ENCODE results near the gene XXYLT1. TPM values are rescaled to one million over a fixed set of nuclear protein-coding genes. Genes with fewer than 3 reads are reported as not detected.

Gene XXYLT1
- total RNA-seq, 1 donor from 2014 or later, result 14.9 TPM

DNA sequence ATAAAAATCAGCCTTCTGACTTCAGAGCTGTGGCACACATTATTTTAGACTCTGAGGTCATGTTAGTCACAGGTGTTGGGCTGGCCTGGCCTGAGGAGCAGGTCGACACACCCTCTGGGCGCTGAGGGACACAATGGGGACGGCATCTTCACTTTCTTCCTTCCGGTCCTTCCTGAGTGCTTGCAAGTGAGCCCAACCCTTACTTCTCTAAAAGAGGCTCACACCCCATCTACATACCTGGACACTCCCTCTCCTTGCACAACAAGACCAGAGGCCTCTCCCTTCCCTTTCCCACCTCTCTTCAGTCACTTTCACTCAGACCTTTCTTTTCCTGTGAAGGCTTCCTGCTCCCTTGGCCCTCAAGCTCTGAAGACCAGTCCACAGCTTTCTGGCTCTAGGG lies 85.4 kb downstream of the XXYLT1 start:
- H3K27ac Mint-ChIP-seq, result no peak overlapping the region
- no peak for DNase-seq (ENCODE audit: low spot score)
- no peaks in the 10 kb centered on the region for H3K27me3 Mint-ChIP-seq (ENCODE audit: insufficient read depth)
- H3K4me3 Mint-ChIP-seq, result no peak overlapping the region
- H3K4me1 Mint-ChIP-seq (ENCODE audit: low read depth), result peaks cover 40% of the 10 kb centered on the region
- H3K36me3 Mint-ChIP-seq (ENCODE audit: low read depth), result no peaks in the 10 kb centered on the region
- H3K9me3 Mint-ChIP-seq, result no peaks in the 10 kb centered on the region
- intact Hi-C loops (cut with micrococcal nuclease), result no loop called here

DNA sequence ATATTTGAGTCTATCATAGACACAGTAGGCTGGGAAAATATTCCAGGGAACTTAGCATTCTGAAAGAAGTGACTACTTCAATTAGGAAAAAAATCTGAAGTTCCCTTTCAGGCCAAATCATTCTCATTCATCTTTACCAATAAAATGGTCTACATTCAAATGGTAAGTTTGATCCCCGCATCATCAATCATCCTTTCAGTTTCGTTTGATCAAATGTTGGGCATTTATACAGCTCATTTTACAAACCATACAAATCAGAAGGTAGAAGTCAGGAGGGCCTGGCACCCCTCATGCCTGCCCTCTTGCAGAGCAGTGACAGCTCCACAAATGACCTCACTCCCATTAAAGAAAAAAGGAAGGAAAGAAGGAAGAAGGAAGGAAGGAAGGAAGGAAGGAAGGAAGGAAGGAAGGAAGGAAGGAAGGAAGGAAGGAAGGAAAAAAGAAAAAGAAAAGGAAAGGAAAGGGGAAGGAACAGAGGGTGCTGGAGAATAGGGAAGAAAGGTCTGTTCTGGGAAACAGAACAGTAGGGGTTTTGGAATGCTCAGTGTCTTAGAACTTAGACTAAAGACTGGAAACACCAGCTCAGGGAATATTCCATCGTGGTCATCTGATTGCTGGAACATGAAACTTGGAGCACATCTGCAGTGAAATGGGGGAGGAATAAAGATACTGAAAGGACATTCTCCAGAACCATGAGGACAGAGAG lies 86.1 kb downstream of the XXYLT1 start:
- H3K4me1 Mint-ChIP-seq (ENCODE audit: low read depth), result peaks cover 40% of the 10 kb centered on the region
- no peaks in the 10 kb centered on the region for H3K27me3 Mint-ChIP-seq (ENCODE audit: insufficient read depth)
- H3K36me3 Mint-ChIP-seq (ENCODE audit: low read depth), result no peaks in the 10 kb centered on the region
- H3K9me3 Mint-ChIP-seq, result no peaks in the 10 kb centered on the region
- H3K27ac Mint-ChIP-seq, result peak overlapping the region; percentile 1
- intact Hi-C loops (cut with micrococcal nuclease), result no loop called here
- DNase-seq (ENCODE audit: low spot score), result no peak
- no peak overlapping the region for H3K4me3 Mint-ChIP-seq

DNA sequence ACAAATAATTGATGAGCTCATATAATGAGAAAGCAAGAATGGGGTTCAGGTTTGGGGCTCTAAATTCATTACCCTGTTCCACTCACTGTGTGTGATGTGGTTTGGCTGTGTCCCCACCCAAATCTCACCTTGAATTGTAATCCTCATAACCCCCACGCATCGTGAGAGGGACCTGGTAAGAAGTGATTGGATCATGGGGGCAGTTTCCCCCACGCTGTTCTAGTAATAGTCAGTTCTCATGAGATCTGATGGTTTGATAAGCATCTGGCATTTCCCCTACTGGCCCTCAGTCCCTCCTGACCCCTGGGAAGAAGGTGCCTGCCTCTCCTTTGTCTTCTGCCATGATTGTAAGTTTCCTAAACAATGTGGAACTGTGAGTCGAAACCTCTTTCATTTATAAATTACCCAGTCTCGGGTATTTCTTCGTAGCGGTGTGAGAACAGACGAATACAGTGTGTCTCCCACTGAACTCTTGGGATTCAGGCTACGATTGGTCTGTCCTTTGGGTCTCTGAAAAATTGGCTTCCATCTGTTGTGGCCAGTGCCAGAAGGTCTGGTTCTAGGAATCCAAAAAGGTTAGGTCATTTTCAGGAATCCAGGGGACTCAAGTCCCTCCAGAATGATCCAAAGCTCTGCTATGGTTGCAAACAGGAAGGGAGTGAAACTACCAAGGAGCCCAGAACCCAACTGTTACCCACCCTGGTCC lies 87.7 kb downstream of the XXYLT1 start:
- Mint-ChIP-seq H3K4me3 (no peak overlapping the region), H3K27ac (no peak overlapping the region), H3K27me3 (ENCODE audit: insufficient read depth) (no peaks in the 10 kb centered on the region), H3K4me1 (ENCODE audit: low read depth) (peaks cover 41% of the 10 kb centered on the region), H3K36me3 (ENCODE audit: low read depth) (no peaks in the 10 kb centered on the region), H3K9me3 (no peaks in the 10 kb centered on the region)
- no peak for DNase-seq (ENCODE audit: low spot score)
- intact Hi-C loops (cut with micrococcal nuclease), result no loop called here

DNA sequence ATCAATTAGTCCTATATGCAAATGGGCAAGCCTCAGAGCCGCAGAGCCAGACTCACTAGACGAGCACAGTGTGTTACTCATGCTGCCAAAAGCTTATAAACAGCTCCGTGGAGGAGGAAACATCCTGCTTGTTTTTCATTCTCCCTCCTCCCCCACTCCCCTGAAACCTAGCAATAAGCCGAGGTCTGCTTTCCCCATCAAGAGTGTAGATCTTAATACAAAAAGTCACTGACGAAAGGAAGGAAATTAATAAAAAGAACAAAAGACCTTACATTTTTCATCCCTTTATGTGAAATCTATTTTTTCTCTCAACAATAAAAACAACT lies 88.5 kb downstream of the XXYLT1 start:
- peaks cover 45% of the 10 kb centered on the region for H3K4me1 Mint-ChIP-seq (ENCODE audit: low read depth)
- H3K9me3 Mint-ChIP-seq, result no peaks in the 10 kb centered on the region
- no peaks in the 10 kb centered on the region for H3K27me3 Mint-ChIP-seq (ENCODE audit: insufficient read depth)
- no peak overlapping the region for H3K4me3 Mint-ChIP-seq
- H3K27ac Mint-ChIP-seq, result no peak overlapping the region
- H3K36me3 Mint-ChIP-seq (ENCODE audit: low read depth), result no peaks in the 10 kb centered on the region
- intact Hi-C loops (cut with micrococcal nuclease), result no loop called here
- no peak for DNase-seq (ENCODE audit: low spot score)

DNA sequence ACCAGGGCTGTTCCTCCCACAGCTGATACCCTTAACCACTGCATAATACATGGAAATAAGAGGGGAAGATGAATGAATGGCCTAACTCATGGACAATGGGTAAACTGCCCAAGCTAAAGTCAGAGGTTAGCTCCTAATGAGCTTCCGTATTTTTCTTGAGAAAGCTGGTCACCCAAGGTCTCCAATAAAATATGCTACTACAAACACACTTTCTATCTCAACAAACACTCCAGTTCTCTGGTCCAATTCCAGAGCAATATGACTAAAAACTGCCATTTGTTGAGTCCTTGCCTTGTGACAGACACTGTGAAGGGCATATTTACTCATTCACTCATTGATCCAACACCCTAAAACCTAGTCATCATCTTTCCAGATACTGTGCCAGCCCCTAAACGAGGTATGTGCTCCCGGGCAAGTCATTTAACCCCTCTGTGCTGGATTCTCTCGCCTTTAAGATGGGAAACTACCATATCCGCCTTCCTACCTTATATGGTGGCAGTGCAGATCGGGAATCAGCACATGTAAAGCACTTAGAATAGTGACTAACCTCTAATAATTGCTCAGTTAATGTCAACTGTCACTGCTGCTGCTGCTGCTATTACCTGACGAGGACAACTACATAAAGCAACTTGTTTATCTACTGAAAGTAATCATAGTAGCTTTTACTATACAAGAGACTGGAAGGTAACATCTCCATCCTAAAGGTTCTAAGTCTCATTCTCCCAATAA lies 89.1 kb downstream of the XXYLT1 start:
- no peaks in the 10 kb centered on the region for H3K36me3 Mint-ChIP-seq (ENCODE audit: low read depth)
- H3K4me3 Mint-ChIP-seq, result no peak overlapping the region
- H3K9me3 Mint-ChIP-seq, result no peaks in the 10 kb centered on the region
- no peak for DNase-seq (ENCODE audit: low spot score)
- peaks cover 45% of the 10 kb centered on the region for H3K4me1 Mint-ChIP-seq (ENCODE audit: low read depth)
- no peak overlapping the region for H3K27ac Mint-ChIP-seq
- H3K27me3 Mint-ChIP-seq (ENCODE audit: insufficient read depth), result no peaks in the 10 kb centered on the region
- intact Hi-C loops (cut with micrococcal nuclease), result no loop called here

DNA sequence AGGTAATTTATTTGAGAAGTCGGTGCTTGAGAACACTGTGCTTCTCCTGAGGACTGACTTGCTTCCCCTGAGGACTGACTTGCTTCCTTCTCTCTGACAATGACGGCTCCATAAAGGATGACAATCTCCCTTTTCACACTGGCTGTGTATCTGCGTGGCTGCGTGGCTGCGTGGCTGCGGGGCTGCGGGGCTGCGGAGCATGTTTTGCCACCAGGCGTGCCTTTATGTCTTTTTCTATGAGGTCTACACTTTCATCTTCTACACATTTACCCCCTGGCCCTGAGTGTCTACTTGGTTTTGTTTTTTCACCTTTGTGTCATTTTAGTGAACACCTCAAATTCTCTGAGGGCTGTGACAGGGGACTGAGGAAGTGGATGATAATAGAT lies 89.9 kb downstream of the XXYLT1 start:
- no peaks in the 10 kb centered on the region for H3K9me3 Mint-ChIP-seq
- no peaks in the 10 kb centered on the region for H3K36me3 Mint-ChIP-seq (ENCODE audit: low read depth)
- peaks cover 38% of the 10 kb centered on the region for H3K4me1 Mint-ChIP-seq (ENCODE audit: low read depth)
- DNase-seq (ENCODE audit: low spot score), result no peak
- no peaks in the 10 kb centered on the region for H3K27me3 Mint-ChIP-seq (ENCODE audit: insufficient read depth)
- no peak overlapping the region for H3K4me3 Mint-ChIP-seq
- no peak overlapping the region for H3K27ac Mint-ChIP-seq
- intact Hi-C loops (cut with micrococcal nuclease), result no loop called here

DNA sequence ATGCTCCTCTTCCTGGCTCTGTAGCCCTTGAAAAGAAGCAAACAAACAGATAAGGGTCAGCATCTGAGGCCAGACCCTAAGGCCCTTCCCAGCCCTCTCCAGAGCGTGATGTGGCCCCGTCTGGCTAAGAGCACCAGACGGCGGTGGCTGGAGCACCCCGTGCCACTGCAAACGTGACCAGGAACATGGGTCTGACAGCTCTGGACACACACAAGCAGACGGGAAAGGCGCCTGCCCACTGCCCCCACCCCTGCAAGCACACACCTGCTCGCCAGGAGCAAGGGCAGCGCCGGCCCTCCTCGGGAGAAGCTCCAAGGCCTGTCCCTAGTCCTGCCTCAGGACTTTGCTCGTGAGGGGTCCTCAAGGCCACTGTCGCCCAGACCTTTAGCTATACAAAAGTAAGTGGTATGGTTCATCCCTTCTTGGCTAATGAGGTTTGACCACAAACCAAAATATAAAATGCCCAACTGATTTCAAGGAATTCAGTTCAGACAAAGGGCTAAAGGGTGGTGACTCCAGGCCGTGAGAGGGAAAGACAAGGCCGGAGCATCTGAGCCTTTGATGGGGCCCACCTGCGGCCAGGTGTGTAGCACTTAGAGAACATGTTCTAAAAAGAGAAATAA lies 90.4 kb downstream of the XXYLT1 start:
- Mint-ChIP-seq H3K4me3 (no peak overlapping the region), H3K36me3 (ENCODE audit: low read depth) (no peaks in the 10 kb centered on the region), H3K9me3 (no peaks in the 10 kb centered on the region), H3K27ac (no peak overlapping the region), H3K27me3 (ENCODE audit: insufficient read depth) (no peaks in the 10 kb centered on the region), H3K4me1 (ENCODE audit: low read depth) (peaks cover 33% of the 10 kb centered on the region)
- DNase-seq (ENCODE audit: low spot score), result no peak
- intact Hi-C loops (cut with micrococcal nuclease), result no loop called here

DNA sequence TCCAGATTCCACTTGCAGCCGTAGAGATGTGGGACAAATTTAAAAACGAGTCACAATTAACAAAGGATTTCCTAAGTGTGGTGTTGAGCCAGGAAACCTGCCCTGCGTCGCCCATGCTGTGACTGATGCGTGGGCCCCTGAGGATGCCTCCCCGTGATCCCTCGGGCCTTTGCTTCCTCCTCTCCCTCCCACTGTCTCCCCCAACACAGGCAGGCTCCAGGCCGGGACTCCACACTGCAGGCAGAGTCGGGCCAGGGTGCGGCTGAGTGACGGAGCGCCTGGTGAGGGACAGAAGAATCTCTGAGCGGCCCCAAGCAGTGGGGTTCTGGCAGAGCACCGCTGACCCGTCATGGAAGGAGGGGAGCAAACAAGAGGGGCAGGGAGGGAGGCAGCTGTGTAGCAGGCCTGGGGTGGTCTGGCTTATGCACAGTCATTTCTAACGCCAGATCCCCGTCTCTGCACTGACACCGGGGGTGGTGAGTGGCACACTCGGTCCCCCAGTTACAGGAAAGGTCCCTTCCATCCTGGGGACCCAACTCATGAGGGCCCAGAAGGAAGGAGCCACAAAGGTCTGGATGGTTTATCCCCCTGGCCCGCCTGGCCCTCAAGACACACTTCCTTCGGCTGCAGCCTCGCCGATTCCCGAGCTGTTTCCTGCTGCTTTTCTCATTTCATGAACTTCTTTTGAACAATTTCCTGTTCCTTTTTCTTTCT lies 91.0 kb downstream of the XXYLT1 start:
- no peak overlapping the region for H3K27ac Mint-ChIP-seq
- intact Hi-C loops (cut with micrococcal nuclease), result no loop called here

DNA sequence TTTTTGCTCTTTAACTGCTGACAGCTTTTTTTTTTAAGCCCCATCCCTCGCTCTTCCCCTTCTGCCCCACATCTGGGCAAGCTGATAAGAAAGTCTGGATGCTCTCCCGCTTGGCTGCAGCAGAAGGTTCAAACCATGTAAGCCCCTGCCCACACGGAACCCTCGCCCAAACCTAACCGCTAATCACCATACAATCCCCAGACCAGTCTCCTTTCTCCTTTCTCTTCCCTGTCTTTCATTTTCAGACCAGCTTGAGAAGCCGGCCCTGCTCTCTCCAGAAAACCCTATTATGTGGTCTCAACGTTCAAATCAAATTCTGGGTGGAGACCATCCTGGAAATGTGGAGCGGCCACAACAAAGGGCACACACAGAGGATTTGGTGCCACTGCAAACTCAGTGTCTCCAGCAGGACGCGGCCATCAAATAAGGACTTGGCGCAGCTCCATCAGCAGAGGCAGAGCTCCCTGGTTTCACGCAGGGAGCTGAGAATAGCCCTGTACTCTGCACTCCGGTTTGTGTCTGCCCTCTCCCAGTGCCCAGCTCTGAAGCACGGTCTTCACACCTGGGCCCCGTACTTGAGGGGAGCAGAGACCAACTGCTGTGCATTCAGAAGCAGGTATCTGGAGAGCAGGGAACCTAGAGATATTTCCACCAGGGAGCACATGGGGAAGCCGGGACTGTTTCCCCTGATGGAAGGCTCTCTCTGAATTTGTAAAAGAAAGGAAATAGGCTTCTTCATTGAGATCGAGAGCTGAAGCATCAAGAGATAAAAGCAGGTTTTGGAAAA lies 92.6 kb downstream of the XXYLT1 start:
- no peak for DNase-seq (ENCODE audit: low spot score)
- H3K36me3 Mint-ChIP-seq (ENCODE audit: low read depth), result no peaks in the 10 kb centered on the region
- no peaks in the 10 kb centered on the region for H3K9me3 Mint-ChIP-seq
- intact Hi-C loops (cut with micrococcal nuclease), result no loop called here
- no peak overlapping the region for H3K4me3 Mint-ChIP-seq
- H3K27me3 Mint-ChIP-seq (ENCODE audit: insufficient read depth), result no peaks in the 10 kb centered on the region
- H3K4me1 Mint-ChIP-seq (ENCODE audit: low read depth), result peaks cover 21% of the 10 kb centered on the region
- no peak overlapping the region for H3K27ac Mint-ChIP-seq

More for the DNA sequence above, 91.0 kb downstream of the XXYLT1 start:
- Mint-ChIP-seq H3K4me3 (no peak overlapping the region), H3K4me1 (ENCODE audit: low read depth) (peaks cover 30% of the 10 kb centered on the region), H3K27me3 (ENCODE audit: insufficient read depth) (no peaks in the 10 kb centered on the region), H3K9me3 (no peaks in the 10 kb centered on the region), H3K36me3 (ENCODE audit: low read depth) (no peaks in the 10 kb centered on the region)
- DNase-seq (ENCODE audit: low spot score), result no peak

DNA sequence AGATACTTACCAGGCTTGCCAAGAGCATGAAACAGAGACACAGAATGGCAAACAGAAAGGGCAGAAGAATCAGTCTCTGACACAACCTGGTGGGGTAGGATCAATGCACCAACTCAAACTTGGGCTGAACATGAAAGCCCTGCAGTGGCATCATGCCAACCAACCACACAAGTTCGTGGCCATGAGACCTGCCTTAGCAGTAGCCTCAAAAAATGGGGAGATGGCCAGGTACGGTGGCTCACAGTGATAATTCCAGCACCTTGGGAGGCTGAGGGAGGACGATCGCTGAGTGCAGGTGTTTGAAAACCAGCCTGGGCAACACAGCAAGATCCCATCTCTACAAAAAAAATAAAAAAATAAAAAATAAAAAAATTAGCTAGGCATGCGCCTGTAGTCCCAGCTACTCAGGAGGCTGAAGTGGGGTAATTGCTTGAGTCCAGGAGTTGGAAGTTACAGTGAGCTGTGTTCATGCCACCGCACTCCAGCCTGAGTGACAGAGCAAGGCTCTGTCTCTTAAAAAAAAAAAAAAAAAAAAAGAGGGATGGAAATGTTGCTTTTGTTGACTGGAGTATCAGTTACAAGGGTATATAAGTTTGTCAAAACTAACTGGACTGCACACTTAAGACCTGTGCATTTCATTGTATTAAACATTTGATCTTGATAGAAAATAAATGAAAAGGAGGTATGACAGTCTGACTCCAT lies 93.4 kb downstream of the XXYLT1 start:
- H3K9me3 Mint-ChIP-seq, result no peaks in the 10 kb centered on the region
- H3K4me3 Mint-ChIP-seq, result no peak overlapping the region
- no peaks in the 10 kb centered on the region for H3K27me3 Mint-ChIP-seq (ENCODE audit: insufficient read depth)
- DNase-seq (ENCODE audit: low spot score), result no peak
- no peak overlapping the region for H3K27ac Mint-ChIP-seq
- peaks cover 16% of the 10 kb centered on the region for H3K4me1 Mint-ChIP-seq (ENCODE audit: low read depth)
- H3K36me3 Mint-ChIP-seq (ENCODE audit: low read depth), result no peaks in the 10 kb centered on the region
- intact Hi-C loops (cut with micrococcal nuclease), result no loop called here

DNA sequence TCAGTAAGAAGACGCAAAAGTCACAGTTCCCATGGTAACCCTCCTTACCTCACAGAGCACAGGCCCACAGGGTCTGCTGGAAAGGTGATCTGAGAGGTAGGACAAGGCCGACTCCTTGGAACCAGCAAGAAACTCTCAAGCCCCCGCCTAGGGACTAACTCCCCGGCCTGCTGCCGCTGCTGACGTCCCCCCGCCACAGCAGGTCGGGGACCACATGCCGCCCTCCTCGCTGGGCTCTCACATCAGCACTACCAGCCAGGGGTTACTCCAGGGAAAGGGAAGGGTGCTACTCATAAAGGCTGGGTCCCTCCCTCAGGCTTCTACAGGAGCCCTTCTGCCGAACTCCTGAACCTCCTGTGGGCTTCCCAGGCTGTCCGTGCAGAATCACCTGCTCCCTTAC lies 94.2 kb downstream of the XXYLT1 start:
- Mint-ChIP-seq H3K27me3 (ENCODE audit: insufficient read depth) (no peaks in the 10 kb centered on the region), H3K9me3 (no peaks in the 10 kb centered on the region), H3K36me3 (ENCODE audit: low read depth) (no peaks in the 10 kb centered on the region), H3K4me1 (ENCODE audit: low read depth) (peaks cover 8% of the 10 kb centered on the region), H3K4me3 (no peak overlapping the region), H3K27ac (no peak overlapping the region)
- intact Hi-C loops (cut with micrococcal nuclease), result no loop called here
- DNase-seq (ENCODE audit: low spot score), result no peak
